ENCODE data around the gene CCDC15. TPM values are rescaled to one million over a fixed set of nuclear protein-coding genes. Genes with fewer than 3 reads are reported as not detected.
"Not testable (repeated sequence)": the region's sequence is repeated elsewhere in the genome, so short reads cannot be mapped to it uniquely, and the experiment has no call there.

The CCDC15 gene
- total RNA-seq, 2 donors from 2014 or later: 0.53 to 1.2 TPM

DNA sequence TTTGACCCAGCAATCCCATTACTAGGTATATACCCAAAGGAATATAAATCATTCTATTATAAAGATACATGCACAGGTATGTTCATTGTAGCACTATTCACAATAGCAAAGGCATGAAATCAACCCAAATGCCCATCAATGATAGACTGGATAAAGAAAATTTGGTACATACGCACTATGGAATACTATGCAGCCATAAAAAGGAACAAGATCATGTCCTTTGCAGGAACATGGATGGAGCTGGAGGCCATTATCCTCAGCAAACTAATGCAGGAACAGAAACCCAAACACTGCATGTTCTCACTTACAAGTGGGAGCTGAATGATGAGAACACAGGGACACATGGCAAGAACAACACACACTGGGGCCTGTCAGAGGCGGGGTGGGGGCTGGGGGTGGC, 102.1 kb downstream of the CCDC15 start:
- DNase-seq; intact Hi-C loops (cut with DNase I, micrococcal nuclease); ATAC-seq: not testable (repeated sequence)

- DNase-seq (no peak), ATAC-seq (peak; percentile 11)
- intact Hi-C loops (cut with DNase I, micrococcal nuclease): no loop called here
Measured at GRCh38 chr11:125056931-125057692, 103.1 kb downstream of the CCDC15 start.

GRCh38 chr11:125057693-125058016, 103.7 kb downstream of the CCDC15 start:
- intact Hi-C loops (cut with DNase I, micrococcal nuclease): no loop called here
- ATAC-seq (no peak), DNase-seq (no peak)

DNA sequence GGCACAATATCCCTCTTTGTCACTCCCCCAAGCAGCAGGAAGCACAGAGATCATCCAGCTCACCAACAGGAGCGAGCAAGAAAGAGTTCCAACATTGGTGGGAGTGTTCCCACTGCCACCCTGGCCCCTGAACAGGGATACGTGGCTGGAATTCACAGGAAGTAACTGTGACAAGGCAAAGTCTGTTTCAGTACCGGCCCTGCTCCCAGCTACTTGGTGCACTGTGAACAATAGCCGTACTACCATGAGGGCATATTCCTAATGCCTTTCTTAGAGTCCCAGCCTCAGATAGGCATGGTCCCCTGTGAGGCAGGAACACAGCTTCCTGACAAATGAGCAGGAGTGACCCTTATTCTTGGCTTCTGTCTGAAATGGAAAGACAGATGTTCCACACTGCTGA, 107.3 kb downstream of the CCDC15 start:
- intact Hi-C loops (cut with DNase I, micrococcal nuclease): no loop called here
- no peak for ATAC-seq
- DNase-seq: no peak

- DNase-seq (peak in 1 of 2 donors; percentile 29), ATAC-seq (peak; percentile 14)
- intact Hi-C loops (cut with DNase I, micrococcal nuclease): no loop called here
Measured at GRCh38 chr11:125062218-125062930, 108.4 kb downstream of the CCDC15 start.

DNA sequence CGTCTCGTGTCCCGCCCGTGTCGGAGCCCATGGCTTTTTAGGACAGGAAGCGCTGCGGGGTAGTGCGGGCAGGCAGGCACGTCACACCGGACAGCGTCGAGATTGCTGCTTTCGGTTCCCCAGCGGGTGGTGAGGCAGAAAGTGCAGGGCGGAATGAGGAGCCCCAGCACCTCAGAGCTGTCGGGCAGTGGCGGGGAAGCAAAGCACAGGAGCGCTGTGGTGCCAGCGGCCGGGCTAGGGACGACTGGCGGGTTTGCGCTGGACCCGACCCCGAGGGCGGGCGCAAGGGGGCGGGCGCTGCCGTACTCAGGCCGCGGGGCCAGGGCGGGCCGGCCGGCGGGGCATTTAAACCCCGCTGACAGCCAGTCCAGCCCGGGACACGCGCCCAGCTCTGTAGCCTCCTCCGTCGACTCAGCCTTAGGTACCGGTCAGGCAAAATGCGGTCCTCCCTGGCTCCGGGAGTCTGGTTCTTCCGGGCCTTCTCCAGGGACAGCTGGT, 109.0 kb downstream of the CCDC15 start, which contains the start of gene SLC37A2:
Gene SLC37A2 (plus strand): TSS at position 375 of the 498 bp plus-strand sequence. CDS start 63 bp downstream, at position 438.
- ATAC-seq: peak; percentile 94
- intact Hi-C loops (cut with DNase I, micrococcal nuclease): no loop called here
- DNase-seq: peak; percentile 53 to 72

GRCh38 chr11:125063429-125064043, 109.5 kb downstream of the CCDC15 start:
- intact Hi-C loops (cut with DNase I, micrococcal nuclease): no loop called here
- ATAC-seq (peak; percentile 12), DNase-seq (peak in 1 of 2 donors; percentile 20)

GRCh38 chr11:125064070-125064469, 110.1 kb downstream of the CCDC15 start:
- DNase-seq: no peak
- ATAC-seq: no peak
- intact Hi-C loops (cut with DNase I, micrococcal nuclease): no loop called here

GRCh38 chr11:125068368-125068767, 114.4 kb downstream of the CCDC15 start:
- intact Hi-C loops (cut with DNase I, micrococcal nuclease): no loop called here
- ATAC-seq: no peak
- no peak for DNase-seq

DNA sequence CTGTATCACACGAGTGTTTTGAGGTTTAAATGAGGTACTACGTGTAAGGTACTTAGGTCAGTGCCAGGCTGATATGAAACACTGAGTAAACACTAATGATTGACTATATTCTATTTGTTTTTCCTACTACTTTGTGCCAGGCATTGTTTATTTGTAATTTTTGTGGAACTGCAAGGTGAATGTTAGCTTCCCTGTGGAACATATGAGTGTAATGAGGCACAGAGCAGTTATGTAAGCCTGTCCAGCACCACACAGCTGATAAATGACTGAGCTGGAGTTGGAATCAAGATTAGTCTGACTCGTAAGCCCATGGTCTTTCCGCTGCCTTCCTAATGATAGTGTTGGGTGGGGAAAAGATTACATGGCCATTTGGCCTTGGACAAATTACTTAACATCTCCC, 115.0 kb downstream of the CCDC15 start:
- intact Hi-C loops (cut with DNase I, micrococcal nuclease): no loop called here
- no peak for DNase-seq
- ATAC-seq: no peak

DNA sequence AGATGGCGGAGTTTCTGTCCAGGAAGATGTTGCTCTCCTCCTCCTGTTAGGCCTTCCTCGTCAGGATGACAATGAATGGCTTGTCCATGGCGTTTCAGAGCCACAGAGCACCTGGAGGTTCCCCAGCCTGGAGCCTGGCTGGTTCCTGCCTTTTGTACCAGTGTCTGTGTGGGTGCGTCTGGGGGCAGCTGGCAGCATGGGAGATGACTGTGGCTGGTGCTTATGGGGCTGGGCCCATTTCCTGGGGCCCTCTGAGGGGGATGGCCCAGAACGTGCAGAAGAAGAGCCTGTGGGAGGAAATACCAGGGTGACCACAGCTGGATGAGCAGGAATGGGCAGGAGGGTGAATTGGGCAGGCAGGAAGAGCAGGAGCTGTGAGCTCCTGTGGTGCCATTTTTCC, 115.8 kb downstream of the CCDC15 start:
- ATAC-seq (no peak), DNase-seq (peak in 1 of 2 donors; percentile 14)
- intact Hi-C loops (cut with DNase I, micrococcal nuclease): no loop called here

GRCh38 chr11:125070699-125071254, 116.8 kb downstream of the CCDC15 start:
- ATAC-seq (peak; percentile 83), DNase-seq (peak; percentile 66 to 73)
- intact Hi-C loops (cut with DNase I, micrococcal nuclease): no loop called here

GRCh38 chr11:125071435-125071834, 117.4 kb downstream of the CCDC15 start:
- DNase-seq (no peak), ATAC-seq (no peak)
- intact Hi-C loops (cut with DNase I, micrococcal nuclease): no loop called here

- ATAC-seq (no peak), DNase-seq (no peak)
- intact Hi-C loops (cut with DNase I, micrococcal nuclease): no loop called here
Measured at GRCh38 chr11:125071846-125072217, 117.8 kb downstream of the CCDC15 start.

GRCh38 chr11:125072218-125072960, 118.4 kb downstream of the CCDC15 start:
- DNase-seq (peak in 1 of 2 donors; percentile 46), ATAC-seq (no peak)
- intact Hi-C loops (cut with DNase I, micrococcal nuclease): no loop called here

DNA sequence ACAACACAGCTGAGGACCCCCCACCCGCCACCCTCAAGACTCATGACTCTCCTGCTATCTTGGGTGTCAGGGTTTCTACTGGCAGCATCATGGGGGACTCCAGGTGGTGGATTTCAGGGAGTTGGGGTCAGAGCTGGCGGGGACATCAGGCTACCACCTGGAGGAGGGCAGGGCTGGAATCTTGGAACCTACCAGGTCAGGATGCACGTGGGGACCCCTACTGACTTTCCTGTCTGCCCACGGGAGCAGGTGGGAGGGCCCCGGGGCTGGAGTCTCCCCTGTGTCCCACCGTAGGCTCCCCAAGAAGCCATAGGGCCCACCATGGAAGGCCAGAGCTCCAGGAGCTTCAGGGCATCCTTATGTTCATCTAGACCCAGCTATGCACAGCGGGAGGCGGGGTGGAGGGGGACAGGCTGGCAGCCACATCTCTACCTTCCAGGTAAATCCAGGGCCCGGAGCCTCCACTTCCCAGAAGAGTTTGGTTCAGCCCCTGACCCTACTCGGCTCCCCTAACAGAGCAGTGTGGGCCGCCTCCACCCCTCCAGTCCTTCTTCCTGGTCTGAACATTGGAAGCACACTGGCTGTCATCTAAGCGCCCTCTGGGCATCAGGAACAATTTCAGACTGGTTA, 119.1 kb downstream of the CCDC15 start:
- DNase-seq (no peak), ATAC-seq (no peak)
- intact Hi-C loops (cut with DNase I, micrococcal nuclease): no loop called here

DNA sequence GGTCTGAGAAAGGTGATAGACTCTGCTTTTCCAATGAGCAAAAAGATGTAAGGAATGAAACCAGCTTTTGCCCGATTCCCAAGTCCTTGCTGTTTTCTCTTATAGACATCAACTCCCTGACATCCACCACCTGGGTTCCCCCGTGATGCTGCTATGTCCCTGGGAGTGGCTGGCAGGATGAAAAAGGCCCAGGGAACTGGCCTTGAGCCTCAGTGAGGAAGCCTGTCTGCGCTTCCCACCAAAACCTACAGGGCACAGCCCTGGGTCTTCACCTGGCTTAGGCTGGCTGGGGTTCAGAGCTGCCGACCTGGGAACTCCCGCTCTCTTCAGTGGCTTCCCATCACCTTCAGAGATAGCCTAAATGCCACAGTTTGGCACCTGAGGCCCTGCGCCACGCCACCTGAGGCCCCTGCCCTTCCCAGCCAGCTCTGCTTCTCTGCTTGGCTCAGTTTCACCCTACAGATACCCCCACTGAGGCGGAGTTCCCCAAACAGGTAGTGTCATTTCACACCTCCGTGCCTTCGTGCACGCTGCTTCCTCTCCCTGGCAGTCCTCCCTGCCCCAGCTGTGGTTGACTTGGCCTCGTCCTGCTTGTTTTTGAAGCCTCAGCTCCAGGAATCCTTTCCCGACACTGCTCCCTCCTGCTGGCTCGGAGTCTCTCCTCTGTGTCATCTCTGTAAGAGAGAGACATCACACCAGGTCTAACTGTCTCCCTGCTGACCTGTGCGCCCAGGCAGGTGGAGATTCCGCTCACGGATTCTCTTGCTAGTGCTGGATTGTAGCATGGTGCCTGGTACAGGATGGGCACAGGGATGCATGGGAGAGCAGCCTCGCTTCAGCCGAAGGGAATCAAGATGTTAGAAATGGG, 119.8 kb downstream of the CCDC15 start:
- ATAC-seq: no peak
- intact Hi-C loops (cut with DNase I, micrococcal nuclease): no loop called here
- no peak for DNase-seq
